Breast epithelium (tissue), 4 donors: ENCODE measurements around the gene NUP210. TPM values are rescaled to one million over a fixed set of nuclear protein-coding genes. Genes with fewer than 3 reads are reported as not detected.

Experiments used
- DNase-seq, 2 donors: peaks; one replicate each; pipeline ENCODE4 v3.0.0-alpha.2; 2019; ENCODE audit warnings: low spot score in 2 of 2
- H3K27ac ChIP-seq, 2 donors: fragments of 200-600 bp; sonication (generic) in 1 of 2; one replicate each; pipeline ENCODE4 v1.5.1; 2016 to 2019; ENCODE audit warnings: mild to moderate bottlenecking in 1 of 2
- H3K27me3 ChIP-seq, 2 donors: fragments of 200-600 bp; sonication (generic) in 1 of 2; one replicate each; pipeline versions ENCODE4 v1.5.1 to v1.6.0; 2017 to 2019; ENCODE audit warnings: control low read depth in 1 of 2, mild to moderate bottlenecking in 1 of 2
- H3K36me3 ChIP-seq: fragments of 200-600 bp; one replicate; pipeline ENCODE4 v1.5.1; 2019
- H3K4me1 ChIP-seq, 2 donors: fragments of 200-600 bp; sonication (generic); one replicate each; pipeline ENCODE4 v1.5.1; 2016 to 2019; ENCODE audit warnings: control low read depth in 1 of 2
- H3K4me3 ChIP-seq, 3 donors: fragments of 200-600 bp; sonication (generic); 1 replicate in 2 of 3; 2 replicates in 1 of 3; pipeline ENCODE4 v1.5.1; 2016 to 2019; ENCODE audit warnings: mild to moderate bottlenecking in 3 of 3, moderate library complexity in 2 of 3
- H3K9me3 ChIP-seq, 2 donors: fragments of 200-600 bp; sonication (generic) in 1 of 2; one replicate each; pipeline ENCODE4 v1.5.1; 2016 to 2019; ENCODE audit warnings: control low read depth in 1 of 2
- CTCF ChIP-seq, 3 donors: fragments of 450-650 bp; IDR thresholded peaks; one replicate each; pipeline ENCODE4 v1.5.1; 2016 to 2017; ENCODE audit warnings: antibody characterized with exemption in 3 of 3, mild to moderate bottlenecking in 3 of 3, moderate library complexity in 3 of 3
- POLR2A ChIP-seq: fragments of 450-650 bp; IDR thresholded peaks from one replicate; pipeline ENCODE4 v1.6.1; 2016; ENCODE audit warnings: antibody characterized with exemption, mild to moderate bottlenecking, moderate library complexity
- POLR2AphosphoS5 ChIP-seq, 3 donors: sonication (generic); formaldehyde crosslinking; IDR thresholded peaks; one replicate each; pipeline ENCODE4 v1.6.1; 2017; ENCODE audit warnings: antibody characterized with exemption in 3 of 3
- intact Hi-C: fragments of 100-400 bp; cut with DNase I; formaldehyde crosslinking; loops from one replicate; pipeline ENCODE4 v1.15.1; 2023; ENCODE audit warnings: low total_unique reads
- total RNA-seq, 3 donors: library from RNA; depleted of rRNA; stranded (reverse); fragments of >200 nt; gene quantifications; one replicate each; pipeline ENCODE4 v1.1.0, GENCODE V29; 2016

The NUP210 gene
- total RNA-seq, 3 donors from 2014 or later = 2.2 to 15.2 (median 14.7) TPM

GRCh38 chr3:13352621-13353131 is 67.4 kb downstream of the NUP210 start:
- no peak for DNase-seq
- no peak for TF ChIP-seq CTCF (IDR thresholded peaks at IDR 0.05)
- no peak for TF ChIP-seq POLR2A
- no peak for TF ChIP-seq POLR2AphosphoS5 (IDR thresholded peaks at IDR 0.05)
- Histone ChIP-seq H3K9me3 (no peaks in the 10 kb centered on the region), H3K4me1 (no peaks in the 10 kb centered on the region), H3K27me3 (no peaks in the 10 kb centered on the region), H3K27ac (no peak overlapping the region), H3K4me3 (no peak overlapping the region), H3K36me3 (no peaks in the 10 kb centered on the region)
- intact Hi-C loops = no loop called here

- Histone ChIP-seq H3K4me1 (no peaks in the 10 kb centered on the region), H3K4me3 (no peak overlapping the region), H3K27ac (no peak overlapping the region), H3K27me3 (no peaks in the 10 kb centered on the region), H3K9me3 (no peaks in the 10 kb centered on the region), H3K36me3 (no peaks in the 10 kb centered on the region)
- TF ChIP-seq POLR2A (no peak), CTCF (IDR thresholded peaks at IDR 0.05) (no peak), POLR2AphosphoS5 (IDR thresholded peaks at IDR 0.05) (no peak)
- intact Hi-C loops = no loop called here
- no peak for DNase-seq
These were observed 70.3 kb downstream of the NUP210 start for GRCh38 chr3:13349823-13350222.

- Histone ChIP-seq H3K4me3 (no peak overlapping the region), H3K27ac (no peak overlapping the region), H3K36me3 (no peaks in the 10 kb centered on the region), H3K9me3 (no peaks in the 10 kb centered on the region), H3K27me3 (no peaks in the 10 kb centered on the region), H3K4me1 (no peaks in the 10 kb centered on the region)
- intact Hi-C loops = no loop called here
- DNase-seq = no peak
- TF ChIP-seq CTCF (IDR thresholded peaks at IDR 0.05) = no peak
- TF ChIP-seq POLR2A = no peak
These were observed 71.3 kb downstream of the NUP210 start for GRCh38 chr3:13348661-13349396.

GRCh38 chr3:13348100-13348499 is 72.0 kb downstream of the NUP210 start:
- TF ChIP-seq CTCF (IDR thresholded peaks at IDR 0.05) = no peak
- TF ChIP-seq POLR2A = no peak
- TF ChIP-seq POLR2AphosphoS5 (IDR thresholded peaks at IDR 0.05) = no peak
- Histone ChIP-seq H3K27me3 (no peaks in the 10 kb centered on the region), H3K4me3 (no peak overlapping the region), H3K9me3 (no peaks in the 10 kb centered on the region), H3K36me3 (no peaks in the 10 kb centered on the region), H3K27ac (no peak overlapping the region), H3K4me1 (no peaks in the 10 kb centered on the region)
- no peak for DNase-seq
- intact Hi-C loops = no loop called here

GRCh38 chr3:13347390-13347950 is 72.7 kb downstream of the NUP210 start:
- no peaks in the 10 kb centered on the region for H3K27me3 ChIP-seq
- no peaks in the 10 kb centered on the region for H3K36me3 ChIP-seq
- TF ChIP-seq CTCF (IDR thresholded peaks at IDR 0.05) = no peak
- no peak for TF ChIP-seq POLR2AphosphoS5 (IDR thresholded peaks at IDR 0.05)
- TF ChIP-seq POLR2A = no peak
- no peak overlapping the region for H3K27ac ChIP-seq
- no peak for DNase-seq
- no peaks in the 10 kb centered on the region for H3K4me1 ChIP-seq
- intact Hi-C loops = no loop called here
- no peaks in the 10 kb centered on the region for H3K9me3 ChIP-seq
- no peak overlapping the region for H3K4me3 ChIP-seq
